HG03432 (cell line): ENCODE data around the gene CPZ.
A peak's percentile ranks its signal among the peaks of the same experiment; 100 is the strongest.
"Not testable (repeated sequence)": the region's sequence is repeated elsewhere in the genome, so short reads cannot be mapped to it uniquely, and the experiment has no call there.

Experiments used
- ATAC-seq: cut with Tn5 transposase; IDR thresholded peaks from one replicate; pipeline ENCODE4 v1.9.1; 2021; ENCODE audit warnings: mild to moderate bottlenecking, moderate library complexity; ENCODE audit not compliant: unreplicated experiment

Gene CPZ

DNA sequence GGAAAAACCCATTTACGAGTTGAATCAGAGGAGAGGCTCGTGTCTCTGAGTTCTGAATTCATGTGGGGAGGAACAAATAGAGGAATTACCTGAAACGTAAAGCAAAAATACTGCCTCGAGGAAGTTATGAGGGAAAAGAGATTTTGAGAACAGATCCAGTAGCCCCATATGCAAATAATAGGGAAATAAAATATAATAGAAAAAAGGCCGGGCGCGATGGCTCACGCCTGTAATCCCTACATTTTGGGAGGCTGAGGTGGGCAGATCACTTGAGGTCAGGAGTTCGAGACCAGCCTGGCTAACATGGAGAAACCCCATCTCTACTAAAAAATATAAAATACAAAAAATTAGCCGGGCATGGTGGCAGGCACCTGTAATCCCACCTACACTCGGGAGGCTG, 42.2 kb downstream of the CPZ start:
- ATAC-seq = not testable (repeated sequence)

DNA sequence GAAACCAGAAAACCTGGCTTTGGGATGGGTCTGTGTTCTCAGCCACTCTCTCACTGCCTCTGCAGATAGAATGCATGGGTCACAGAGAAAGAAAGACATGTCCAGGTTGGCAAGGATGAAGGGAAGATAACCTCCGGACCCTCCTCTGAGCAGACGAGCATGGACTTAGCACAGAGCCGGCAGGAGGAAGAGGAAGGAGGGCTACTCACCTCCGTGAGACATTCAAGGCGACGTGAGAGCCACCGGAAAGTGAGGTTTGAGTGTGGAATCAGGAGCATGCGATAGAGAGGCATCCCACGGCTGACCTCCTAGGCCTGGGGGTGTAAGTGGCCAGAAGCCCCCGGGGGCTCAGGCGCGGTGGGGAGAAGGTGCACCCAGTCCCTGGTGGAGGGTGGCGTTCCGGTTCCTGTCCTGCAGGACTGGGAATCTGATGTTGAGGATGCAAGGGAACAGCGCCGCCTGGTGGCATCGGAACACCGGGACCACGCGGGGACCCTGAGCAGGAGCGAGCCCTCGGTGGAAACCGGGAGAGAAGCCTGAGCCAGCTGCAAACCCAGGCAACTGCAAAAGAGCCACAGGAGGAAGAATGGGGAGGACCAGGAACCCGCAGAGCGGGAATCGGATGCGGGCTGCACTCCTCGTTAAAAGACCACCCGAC, 43.5 kb downstream of the CPZ start:
- peak; percentile 48 for ATAC-seq

DNA sequence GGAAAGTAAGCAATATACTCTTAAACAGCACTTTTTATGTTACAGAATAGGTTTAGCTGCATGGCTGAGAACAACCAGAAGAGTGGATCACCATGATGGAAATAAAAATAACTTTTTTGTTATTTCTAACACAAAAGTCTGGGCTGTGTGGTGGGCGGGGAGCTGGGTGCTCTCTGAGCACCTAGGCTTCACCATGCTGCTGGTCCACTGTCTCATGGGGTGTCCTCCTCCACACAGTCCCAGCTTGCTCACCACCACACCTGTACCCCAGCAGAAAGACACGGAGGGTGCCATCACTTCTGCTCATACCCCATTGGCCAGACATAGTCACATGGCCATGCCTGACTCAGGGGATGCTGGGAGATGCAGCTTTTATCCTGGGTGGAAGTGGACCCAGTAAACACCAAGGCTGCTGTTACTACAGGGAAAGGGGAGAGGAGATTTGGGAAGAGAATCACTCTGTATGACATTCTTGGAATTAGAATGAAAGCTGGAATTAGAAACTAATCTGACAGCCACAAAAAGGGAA, 45.0 kb downstream of the CPZ start:
- no peak for ATAC-seq

DNA sequence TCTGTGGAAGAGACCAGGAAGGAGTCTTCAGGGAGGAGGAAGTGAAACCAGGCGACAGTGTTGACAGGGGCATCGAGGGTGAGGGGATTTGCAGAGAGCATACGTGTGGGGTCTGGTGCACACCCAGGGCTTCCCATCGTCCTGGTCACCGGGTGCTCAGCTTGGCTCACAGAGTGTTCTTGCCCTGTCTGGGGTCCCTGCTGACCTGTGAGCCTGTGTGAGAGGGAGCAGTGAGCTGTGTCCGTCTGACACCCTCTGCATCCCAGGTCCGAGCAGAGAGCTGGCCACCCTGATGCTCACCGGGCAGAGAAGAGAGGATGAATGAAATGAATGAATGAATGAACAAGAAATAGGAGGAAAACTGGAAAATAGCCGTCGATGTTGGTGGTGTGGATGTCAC, 46.5 kb downstream of the CPZ start:
- no peak for ATAC-seq

DNA sequence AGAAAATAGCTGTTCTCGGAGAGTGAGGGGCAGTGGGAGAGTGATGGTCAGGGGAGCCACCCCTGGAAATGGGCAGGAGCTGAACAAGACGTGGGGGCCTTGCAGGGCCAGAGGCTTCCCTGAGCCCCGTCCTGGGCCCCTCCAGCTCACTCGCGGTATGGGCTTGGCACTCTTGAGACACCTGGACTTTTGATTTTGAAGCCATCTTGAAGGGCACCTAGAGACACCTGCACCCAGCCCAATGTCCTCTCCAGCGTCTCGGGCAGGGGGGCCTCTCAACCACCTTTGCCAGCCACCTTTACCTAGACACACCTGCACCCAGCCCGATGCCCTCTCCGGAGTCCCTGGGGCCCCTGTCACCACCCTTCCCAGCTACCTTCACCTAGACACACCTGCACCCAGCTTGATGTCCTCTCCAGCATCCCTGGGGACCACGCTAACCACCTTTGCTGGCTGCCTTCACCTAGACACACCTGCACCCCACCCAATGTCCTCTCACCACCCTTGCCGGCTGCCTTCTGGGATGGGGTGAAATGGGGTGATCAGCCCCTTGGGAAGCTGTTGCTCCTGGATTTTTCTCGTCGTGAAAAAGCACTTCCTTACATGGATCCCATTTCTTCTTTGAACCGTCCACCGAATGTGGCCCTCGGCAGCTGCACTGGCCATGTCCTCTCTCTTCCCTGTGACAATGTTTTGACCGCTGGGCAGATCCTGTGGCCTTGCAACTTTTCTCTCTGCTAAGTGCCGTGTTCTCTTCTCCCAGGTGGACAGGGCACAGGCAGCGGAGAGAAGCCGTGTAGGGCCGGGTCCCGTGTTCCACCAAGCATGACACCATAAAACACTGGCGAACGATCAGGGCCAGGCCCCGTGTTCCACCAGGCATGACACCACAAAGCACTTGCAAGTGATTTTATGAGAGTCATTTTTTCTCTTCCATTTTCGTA, 47.5 kb downstream of the CPZ start:
- ATAC-seq = no peak

DNA sequence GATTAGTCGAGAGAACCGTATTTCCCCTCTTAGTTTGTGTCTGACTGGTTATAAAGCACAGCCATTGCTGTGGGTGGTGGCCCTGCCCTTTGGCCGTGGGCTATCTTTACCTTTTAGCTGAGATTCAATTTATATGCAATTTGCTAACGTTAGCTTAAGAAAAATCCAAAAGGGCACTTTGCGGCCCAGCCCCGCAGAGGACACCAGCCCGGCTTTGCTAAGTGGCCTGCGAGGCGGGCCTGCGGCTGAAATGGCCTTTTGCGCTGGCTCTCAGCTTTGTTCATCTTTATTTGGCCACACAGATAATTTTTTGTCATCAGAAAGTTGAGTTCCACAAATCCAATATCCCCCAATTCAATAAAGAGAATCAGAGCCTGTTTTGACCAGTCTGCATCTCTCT, 48.3 kb downstream of the CPZ start:
- no peak for ATAC-seq

DNA sequence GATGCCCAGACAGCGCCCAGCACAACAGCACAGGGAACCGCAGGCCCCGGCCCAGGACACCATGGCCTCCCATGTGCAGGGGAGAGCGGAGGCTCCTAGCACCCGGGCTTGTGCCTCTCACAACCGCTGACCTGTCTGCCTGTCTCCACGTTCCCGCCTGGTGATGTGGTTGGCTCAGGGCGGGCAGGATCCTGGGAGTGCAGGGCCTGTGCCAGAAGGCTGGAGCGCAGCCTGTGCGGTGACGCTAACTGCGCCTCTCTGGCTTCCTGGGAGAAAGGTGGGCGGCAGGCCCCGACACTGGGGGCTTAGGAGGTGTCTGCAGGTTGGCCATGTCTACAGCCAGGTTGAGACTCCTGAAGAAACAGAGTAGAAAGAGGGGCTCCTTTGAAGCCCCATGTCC, 48.7 kb downstream of the CPZ start:
- ATAC-seq = no peak

DNA sequence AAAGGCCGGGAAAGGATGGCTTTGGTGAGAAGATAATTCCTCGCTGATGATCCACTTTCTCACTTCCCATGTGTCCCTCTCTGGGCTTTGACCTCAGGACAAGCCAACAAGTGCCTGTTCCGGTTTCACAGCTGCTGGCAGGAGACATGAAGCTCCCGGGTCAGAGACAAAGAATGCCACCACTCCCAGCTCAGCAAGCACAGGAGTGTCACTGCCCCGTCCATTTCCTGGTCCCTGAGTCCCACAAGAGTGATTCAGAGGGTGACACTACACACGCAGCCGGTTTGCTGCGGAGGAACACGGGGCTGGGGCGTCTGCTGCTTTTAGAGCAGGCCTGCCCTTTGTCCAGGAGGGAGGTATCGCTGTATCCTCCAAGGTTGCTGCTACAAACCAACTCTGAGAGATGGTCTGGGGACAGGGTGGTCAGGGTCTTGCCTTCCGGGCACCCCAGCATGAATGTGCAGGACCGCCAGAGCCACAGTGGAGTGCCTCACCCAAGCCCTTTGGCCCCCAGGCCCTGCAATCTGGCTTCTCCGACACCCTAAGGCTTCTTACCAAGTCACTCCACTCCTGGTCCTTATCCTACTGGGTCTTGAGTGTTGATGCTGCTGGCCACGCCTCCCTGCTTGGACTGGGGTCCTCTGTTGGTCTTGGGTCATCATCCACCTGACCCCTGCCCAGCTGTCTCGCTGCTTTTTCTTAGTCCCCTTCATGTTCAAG, 49.5 kb downstream of the CPZ start:
- ATAC-seq = no peak

DNA sequence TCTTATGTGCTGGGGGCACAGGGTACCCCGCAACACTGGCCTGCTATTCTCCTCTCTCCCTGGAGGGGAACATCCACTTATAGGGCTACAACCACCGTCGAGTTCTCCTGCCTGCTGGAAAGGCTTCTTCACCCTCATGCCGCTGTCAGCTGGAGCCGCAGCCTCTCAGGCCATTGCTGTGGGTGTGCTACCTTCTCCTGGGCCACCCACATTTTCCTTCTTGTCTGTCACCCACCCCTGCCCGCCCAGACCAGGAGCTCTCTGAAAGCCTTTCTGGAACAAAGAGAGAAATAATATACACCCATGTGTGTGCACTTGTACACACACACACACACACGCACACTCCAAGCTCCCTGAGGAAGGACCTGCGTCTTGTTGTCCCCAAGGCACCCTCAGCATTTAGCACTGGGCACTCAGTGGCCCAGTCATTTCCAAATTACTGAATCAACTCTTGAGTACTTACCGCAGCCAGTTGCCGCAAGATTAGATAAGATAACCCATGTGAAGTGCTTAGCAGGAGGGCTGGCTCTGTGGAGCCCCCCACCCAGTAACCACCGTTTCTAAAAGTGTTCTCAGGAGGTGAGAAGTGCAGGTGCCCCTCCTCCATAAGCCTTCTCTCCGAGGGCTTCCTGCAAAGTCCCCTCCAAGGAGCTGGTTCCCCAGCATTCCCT, 50.2 kb downstream of the CPZ start:
- ATAC-seq = no peak

DNA sequence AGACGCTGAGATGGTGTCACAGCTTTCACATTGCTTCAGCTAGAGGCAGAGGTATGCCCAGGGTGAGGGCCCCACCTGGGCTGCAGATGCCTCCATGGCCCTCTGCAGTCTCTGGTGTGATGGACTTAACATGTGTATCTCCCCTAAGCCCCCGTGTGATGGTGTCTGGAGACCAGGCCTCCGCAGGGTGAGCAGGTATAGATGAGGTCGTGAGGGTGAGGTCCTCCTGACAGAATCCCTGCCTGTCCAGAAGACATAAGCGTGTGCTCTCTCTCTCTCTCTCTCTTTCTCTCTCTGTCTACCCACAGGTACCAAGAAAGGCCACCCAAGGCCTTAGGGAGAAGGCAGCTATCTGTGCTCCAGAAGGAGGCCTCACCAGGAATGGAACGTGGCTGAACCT, 50.9 kb downstream of the CPZ start:
- ATAC-seq = no peak

DNA sequence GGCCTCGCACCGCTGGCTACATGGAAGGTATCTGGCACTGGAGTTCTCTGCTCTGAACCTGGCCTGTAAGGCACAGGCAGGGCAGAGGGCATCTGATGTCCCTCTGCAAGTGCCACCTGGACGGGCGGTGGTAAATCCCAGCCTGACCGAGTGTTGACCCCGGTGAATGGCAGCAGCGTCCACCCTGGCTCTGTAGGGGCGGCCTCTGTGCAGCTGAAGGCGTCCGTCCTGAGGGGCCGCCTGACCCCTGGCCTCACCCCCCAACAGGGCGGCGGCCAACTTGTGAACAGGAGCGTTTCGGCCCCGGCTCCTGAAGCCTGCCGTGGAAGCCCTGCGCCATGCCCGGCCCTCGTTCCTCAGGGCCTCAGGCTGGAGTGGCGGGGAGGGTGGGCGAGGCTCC, 51.4 kb downstream of the CPZ start:
- ATAC-seq = no peak

DNA sequence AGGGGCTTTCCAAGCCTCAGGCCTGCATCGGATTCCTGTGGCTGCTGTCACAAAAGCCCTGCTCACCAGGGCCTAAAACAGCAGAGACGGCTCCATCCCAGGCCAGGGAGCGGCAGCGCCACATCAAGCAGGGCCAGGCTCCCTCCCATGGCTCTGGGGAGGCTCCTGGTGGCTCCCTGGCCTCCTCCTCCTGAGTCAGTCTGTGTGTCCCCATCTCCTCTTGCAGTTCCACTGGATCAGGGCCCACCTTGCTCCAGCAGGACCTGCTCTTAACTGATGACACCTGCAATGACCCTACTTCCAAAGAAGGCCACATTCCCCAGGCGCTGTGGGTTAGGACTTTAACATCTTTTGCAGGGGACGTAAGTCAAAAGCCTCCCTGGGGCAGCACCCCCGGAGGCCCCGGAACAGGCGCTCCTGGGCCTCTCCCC, 51.9 kb downstream of the CPZ start:
- ATAC-seq = no peak

DNA sequence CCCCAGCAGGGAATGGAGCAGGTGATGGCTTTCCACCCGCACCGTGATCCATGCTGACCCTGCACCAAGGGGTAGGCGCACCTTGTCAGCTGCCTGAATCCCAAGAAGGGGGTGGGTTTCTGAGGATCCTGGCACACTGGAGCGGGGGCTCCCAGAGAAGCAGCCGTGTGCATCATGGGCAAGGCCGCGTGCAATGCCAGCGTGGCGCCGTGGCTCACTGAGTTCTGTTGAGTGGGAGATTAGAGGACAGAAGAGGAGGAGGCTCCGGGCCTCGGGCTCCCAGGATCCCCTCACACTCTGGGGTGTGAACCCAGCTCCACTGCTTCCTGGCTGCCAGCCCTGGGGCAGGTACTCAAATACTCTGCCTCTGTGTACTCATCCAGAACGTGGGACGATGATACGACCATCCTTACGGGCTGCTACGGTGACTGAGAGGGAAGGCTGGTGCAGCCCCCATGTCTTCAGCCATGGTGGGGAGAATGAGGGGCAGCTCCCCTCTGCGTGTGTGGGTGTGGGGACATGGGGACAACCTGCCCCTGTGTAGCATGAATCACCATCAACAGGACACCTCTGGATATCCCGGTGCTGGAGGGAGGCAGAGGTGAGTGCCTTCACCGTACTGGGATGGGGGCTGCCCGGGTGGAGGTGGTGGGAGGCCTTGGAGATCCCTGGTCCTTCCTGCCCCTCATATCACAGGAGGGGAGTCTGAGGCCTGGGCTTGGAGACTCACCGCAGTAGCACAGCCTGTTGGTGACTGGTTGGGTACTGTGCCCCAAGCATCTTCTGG, 52.6 kb downstream of the CPZ start:
- ATAC-seq = no peak

DNA sequence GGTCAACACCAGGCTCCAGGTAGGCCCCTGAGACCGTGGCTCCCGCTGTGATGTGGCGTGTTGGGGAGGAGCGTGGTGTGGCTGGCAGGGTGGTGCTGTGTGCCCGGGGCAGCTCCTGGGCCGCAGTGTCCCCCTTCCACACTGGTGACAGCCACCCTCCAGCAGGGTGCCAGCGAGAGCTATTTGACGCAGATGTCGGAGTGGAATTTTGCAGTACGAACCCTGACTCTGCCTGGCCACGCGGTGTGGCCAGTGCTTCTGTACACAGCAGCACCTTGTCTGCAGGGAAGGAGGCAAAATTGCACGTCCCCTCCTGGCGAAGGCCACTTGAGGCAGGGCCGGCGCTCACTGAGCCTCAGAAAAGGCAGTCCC, 53.2 kb downstream of the CPZ start:
- ATAC-seq = no peak

DNA sequence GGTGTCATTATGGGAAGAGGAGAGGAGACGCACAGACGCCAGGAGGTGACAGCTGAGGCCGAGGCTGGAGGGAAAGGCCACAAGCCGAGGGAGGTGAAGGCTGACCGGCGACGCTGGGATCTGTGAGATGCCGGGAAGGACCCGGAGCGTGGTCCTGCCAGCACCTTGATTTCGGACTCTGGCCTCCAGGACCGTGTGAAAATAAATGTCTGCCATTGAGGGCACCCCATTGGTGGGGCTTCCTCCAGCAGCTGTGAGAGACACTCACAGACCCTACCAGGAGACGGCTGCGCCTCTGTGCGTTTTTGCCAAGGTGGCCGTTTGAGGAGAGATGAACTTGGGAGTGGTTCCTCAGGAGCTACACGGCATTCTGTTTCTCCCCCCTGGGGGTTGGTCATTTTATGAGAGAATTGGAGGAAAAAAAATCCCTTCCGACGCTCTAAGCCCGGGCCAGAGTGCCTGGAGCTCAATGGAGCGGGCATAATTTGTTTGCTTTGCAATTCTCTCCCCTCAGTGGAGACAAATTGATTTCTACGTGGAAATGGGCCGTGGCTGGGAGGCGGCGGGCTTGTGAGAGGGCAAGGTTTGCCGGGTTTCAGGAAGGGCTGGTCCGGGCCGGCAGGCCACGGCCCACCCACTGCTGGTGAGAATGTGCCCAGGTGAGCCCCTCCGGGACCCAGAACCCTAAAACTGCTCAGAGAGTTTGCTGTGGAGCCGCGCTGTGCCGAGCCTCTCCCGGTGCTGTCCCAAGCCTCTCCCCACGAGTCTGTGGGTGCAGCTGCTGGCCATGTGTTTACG, 53.9 kb downstream of the CPZ start:
- no peak for ATAC-seq

DNA sequence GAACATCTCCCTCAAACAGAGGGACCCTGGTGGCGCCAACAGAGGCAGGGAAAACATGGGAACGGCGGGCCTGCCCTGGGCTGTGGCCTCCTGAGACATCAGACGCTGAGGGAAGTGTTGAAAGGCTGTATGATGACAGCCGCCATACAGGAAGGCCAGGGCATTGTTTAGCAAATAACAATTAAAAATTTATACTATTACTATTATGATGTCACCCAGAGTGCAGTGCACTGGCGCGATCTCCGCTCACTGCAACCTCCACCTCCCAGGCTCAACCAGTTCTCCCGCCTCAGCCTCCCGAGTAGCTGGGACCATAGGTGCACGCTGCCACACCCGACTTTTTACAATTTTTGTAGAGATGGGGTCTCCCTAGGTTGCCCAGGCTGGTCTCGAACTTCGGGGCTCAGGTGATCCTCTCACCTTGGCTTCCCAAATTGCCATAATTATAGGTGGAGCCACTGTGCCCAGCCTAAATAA, 54.6 kb downstream of the CPZ start:
- no peak for ATAC-seq

DNA sequence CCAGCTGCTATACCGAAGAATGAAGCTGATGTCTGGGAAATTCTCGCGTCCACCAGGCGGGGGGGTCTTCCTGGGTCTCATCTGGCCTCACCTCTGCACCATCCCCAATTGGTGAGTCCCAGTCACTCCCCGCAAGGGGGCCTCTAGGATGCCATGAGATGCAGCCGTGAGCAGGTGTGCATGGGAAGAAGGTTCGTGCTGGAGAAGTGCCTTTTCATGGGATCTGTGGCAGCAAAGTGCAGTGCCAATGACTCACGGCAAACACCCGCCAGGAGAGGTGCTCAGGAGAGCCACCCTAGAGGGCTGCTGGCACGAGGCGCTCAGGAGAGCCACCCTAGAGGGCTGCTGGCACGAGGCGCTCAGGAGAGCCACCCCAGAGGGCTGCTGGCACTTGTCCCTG, 55.1 kb downstream of the CPZ start:
- ATAC-seq = no peak

DNA sequence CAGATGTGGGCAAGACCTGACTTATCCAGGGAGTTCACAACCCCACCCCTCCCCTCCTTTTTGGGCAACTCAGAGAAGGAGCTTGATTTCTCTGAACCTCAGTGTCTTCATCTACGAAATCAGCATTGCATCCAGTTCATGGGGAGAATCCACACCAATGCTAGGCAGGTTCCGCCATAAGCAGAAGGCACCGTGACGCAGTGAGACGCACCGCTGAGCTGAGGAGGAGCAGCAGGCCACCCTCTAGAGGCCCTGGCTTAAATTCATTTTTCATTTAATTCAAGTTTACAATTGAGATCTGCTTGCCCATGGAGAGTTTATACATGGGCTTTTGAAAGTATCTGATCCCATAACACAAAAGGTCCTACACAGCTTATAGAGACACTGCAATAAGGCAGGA, 55.7 kb downstream of the CPZ start:
- no peak for ATAC-seq
